Esophagus squamous epithelium (tissue), 5 donors: ENCODE measurements around the gene DOCK3. TPM values are rescaled to one million over a fixed set of nuclear protein-coding genes. Genes with fewer than 3 reads are reported as not detected.
A peak's percentile ranks its signal among the peaks of the same experiment; 100 is the strongest.

Source experiments
- DNase-seq: peaks from one replicate; lab custom pipeline; 2025; lab: John Stamatoyannopoulos, UW
- H3K27ac ChIP-seq, 4 donors: fragments of 200-600 bp; sonication (generic); one replicate each; pipeline ENCODE4 v1.5.1; 2016 to 2019; ENCODE audit warnings: mild to moderate bottlenecking in 1 of 4
- H3K27me3 ChIP-seq, 4 donors: fragments of 200-600 bp; sonication (generic); 1 replicate in 3 of 4; 2 replicates in 1 of 4; pipeline versions ENCODE4 v1.5.1 to v1.6.0; 2017 to 2021; ENCODE audit warnings: antibody characterized with exemption in 1 of 4
- H3K36me3 ChIP-seq, 3 donors: fragments of 200-600 bp; sonication (generic); one replicate each; pipeline ENCODE4 v1.5.1; 2016 to 2019
- H3K4me1 ChIP-seq, 3 donors: fragments of 200-600 bp; sonication (generic); one replicate each; pipeline ENCODE4 v1.5.1; 2017 to 2019
- H3K4me3 ChIP-seq, 4 donors: fragments of 200-600 bp; sonication (generic); 1 replicate in 3 of 4; 2 replicates in 1 of 4; pipeline ENCODE4 v1.5.1; 2016 to 2019; ENCODE audit warnings: mild to moderate bottlenecking in 2 of 4, moderate library complexity in 1 of 4
- H3K9me3 ChIP-seq, 3 donors: fragments of 200-600 bp; sonication (generic); one replicate each; pipeline ENCODE4 v1.5.1; 2016 to 2019
- POLR2A ChIP-seq, 4 donors: fragments of 450-650 bp; IDR thresholded peaks; one replicate each; pipeline ENCODE4 v1.6.1; 2017; ENCODE audit warnings: antibody characterized with exemption in 4 of 4, mild to moderate bottlenecking in 4 of 4, moderate library complexity in 3 of 4
- WGBS, 2 donors: methylation state at CpG; one replicate each; pipeline ENCODE4 v1.1.5; 2018; 5-methylcytosine and 5-hydroxymethylcytosine counted together
- intact Hi-C: fragments of 100-400 bp; cut with DNase I; formaldehyde crosslinking; loops from one replicate; pipeline ENCODE4 v1.15.0; 2022
- total RNA-seq, 4 donors: library from RNA; depleted of rRNA; stranded (reverse); fragments of >200 nt; gene quantifications; one replicate each; pipeline ENCODE4 v1.1.0, GENCODE V29; 2016
- TF ChIP-seq, protein P1 (sequence below), 6 experiments: fragments of 450-650 bp in 4 of 6; fragments of 200-600 bp in 2 of 6; sonication (generic) in 2 of 6; IDR thresholded peaks; one replicate each; pipeline ENCODE4 v1.5.1; 2016 to 2019; ENCODE audit warnings: antibody characterized with exemption in 6 of 6, mild to moderate bottlenecking in 4 of 6, moderate library complexity in 4 of 6
- donor health status: DM: yes; HTN: yes; CAD: no.

The DOCK3 gene
- total RNA-seq, 4 donors from 2014 or later, result 0.92 to 1.7 (median 1.4) TPM

DNA sequence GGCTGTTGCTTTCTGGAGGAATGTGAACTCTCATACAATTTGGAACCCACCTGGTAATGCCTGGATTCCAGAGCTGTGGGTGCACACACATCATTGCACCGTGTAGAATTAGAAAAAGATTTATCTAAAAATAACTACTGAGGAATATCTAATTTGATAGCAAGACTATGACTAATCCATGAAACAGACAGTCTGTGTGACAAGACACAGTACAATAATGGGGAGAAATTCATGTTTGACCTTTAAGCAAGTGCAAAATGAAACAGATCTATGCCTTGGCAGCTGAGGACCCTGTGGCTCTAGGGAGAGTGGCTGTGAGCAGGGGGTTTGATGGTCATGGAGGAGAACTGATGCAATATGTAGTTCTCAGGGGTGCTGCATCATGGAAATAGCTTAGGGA lies 7.9 kb upstream of the DOCK3 start:
- Histone ChIP-seq H3K9me3 (no peaks in the 10 kb centered on the region), H3K27me3 (peaks cover 0 to 7% (median 0%) of the 10 kb centered on the region in 4 donors), H3K36me3 (no peaks in the 10 kb centered on the region), H3K4me1 (no peaks in the 10 kb centered on the region), H3K4me3 (no peak overlapping the region), H3K27ac (no peak overlapping the region)
- DNase-seq, result no peak
- TF ChIP-seq, protein P1, sequence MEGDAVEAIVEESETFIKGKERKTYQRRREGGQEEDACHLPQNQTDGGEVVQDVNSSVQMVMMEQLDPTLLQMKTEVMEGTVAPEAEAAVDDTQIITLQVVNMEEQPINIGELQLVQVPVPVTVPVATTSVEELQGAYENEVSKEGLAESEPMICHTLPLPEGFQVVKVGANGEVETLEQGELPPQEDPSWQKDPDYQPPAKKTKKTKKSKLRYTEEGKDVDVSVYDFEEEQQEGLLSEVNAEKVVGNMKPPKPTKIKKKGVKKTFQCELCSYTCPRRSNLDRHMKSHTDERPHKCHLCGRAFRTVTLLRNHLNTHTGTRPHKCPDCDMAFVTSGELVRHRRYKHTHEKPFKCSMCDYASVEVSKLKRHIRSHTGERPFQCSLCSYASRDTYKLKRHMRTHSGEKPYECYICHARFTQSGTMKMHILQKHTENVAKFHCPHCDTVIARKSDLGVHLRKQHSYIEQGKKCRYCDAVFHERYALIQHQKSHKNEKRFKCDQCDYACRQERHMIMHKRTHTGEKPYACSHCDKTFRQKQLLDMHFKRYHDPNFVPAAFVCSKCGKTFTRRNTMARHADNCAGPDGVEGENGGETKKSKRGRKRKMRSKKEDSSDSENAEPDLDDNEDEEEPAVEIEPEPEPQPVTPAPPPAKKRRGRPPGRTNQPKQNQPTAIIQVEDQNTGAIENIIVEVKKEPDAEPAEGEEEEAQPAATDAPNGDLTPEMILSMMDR (IDR thresholded peaks at IDR 0.05), result no peak
- TF ChIP-seq POLR2A (IDR thresholded peaks at IDR 0.05), result no peak
- WGBS, 2 donors, result 8 to 15% methylated on average over 1 of the region's 1 CpG
- intact Hi-C loops, result no loop called here

DNA sequence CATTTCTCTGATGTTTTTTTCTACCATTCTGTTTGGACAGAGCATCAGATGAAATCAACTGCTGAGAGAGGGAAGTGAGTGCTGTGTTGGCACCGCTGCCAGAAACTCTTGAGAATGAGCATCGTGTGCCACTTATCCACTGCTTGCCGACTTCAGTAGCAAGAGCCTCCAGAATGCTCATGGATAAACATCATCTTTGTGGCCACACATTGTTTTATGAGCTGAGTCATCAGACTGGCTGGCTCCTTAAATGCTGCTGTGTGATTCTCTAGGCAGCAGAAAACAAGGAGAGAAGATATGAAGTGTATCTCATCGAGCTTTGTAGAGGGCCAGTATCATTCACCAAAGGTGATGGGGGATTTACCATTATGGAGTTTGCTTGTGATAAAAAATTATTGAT lies 3.4 kb upstream of the DOCK3 start:
- 52 to 79% methylated on average over 4 of the region's 4 CpGs for WGBS, 2 donors
- no peaks in the 10 kb centered on the region for H3K36me3 ChIP-seq
- H3K4me3 ChIP-seq, result no peak overlapping the region
- H3K9me3 ChIP-seq, result no peaks in the 10 kb centered on the region
- DNase-seq, result no peak
- intact Hi-C loops, result no loop called here
- peaks cover 4 to 14% (median 9%) of the 10 kb centered on the region in 3 donors for H3K4me1 ChIP-seq
- H3K27ac ChIP-seq, result no peak overlapping the region
- no peak for TF ChIP-seq POLR2A (IDR thresholded peaks at IDR 0.05)
- TF ChIP-seq, protein P1 (IDR thresholded peaks at IDR 0.05), result no peak
- peaks cover 3 to 48% (median 4%) of the 10 kb centered on the region in 4 donors for H3K27me3 ChIP-seq

DNA sequence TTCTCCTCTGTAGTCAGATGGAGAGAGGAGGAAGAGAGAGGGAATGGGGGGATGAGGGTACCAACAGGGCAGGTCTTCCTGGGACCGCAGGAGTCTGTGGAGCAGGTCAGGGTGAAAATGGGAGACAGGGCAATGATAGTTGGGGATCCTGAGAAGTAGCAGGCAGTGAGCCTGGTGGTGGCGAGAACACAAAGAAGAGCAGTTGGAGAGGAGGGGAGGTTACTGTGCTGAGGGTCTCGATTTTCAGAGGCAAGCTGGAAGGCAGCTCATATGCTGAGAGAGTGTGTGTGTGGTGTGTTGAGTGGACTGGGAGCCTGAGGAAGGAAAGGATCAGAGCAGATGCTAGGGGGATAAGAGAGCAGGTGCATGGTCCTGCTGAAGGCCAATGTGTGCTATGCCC lies 2.1 kb upstream of the DOCK3 start:
- H3K27ac ChIP-seq, result no peak overlapping the region
- peaks cover 6 to 61% (median 8%) of the 10 kb centered on the region in 4 donors for H3K27me3 ChIP-seq
- DNase-seq, result no peak
- no peaks in the 10 kb centered on the region for H3K36me3 ChIP-seq
- H3K4me1 ChIP-seq, result peaks cover 4 to 14% (median 9%) of the 10 kb centered on the region in 3 donors
- no peak for TF ChIP-seq POLR2A (IDR thresholded peaks at IDR 0.05)
- TF ChIP-seq, protein P1 (IDR thresholded peaks at IDR 0.05), result no peak
- no peak overlapping the region for H3K4me3 ChIP-seq
- WGBS, 2 donors, result 77 to 80% methylated on average over 3 of the region's 3 CpGs
- intact Hi-C loops, result no loop called here
- H3K9me3 ChIP-seq, result no peaks in the 10 kb centered on the region

DNA sequence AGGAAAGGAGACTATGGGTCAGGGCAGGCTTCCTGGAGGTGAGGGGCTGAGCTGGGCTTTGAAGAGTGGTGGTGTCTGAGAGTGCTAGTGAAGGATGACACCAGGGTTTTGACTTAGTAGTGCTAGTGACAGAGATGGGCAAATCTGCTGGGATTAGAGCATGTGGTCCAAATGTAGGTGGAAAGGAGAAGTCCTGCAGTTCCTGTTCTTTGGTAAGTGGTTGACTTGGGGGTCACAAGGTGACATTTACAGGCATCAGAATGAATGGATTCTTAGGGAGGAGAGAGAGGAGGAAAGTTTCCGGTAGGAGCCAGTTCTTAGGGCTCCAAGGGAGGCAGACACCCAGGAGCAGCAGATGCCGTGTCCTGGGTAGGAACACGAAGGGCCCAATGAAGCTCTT lies 796 bp upstream of the DOCK3 start:
- Histone ChIP-seq H3K27ac (no peak overlapping the region), H3K4me1 (peaks cover 4 to 14% (median 9%) of the 10 kb centered on the region in 3 donors), H3K4me3 (no peak overlapping the region), H3K9me3 (no peaks in the 10 kb centered on the region), H3K36me3 (no peaks in the 10 kb centered on the region), H3K27me3 (peaks cover 6 to 74% (median 8%) of the 10 kb centered on the region in 4 donors)
- DNase-seq, result no peak
- TF ChIP-seq, protein P1 (IDR thresholded peaks at IDR 0.05), result no peak
- no peak for TF ChIP-seq POLR2A (IDR thresholded peaks at IDR 0.05)
- intact Hi-C loops, result no loop called here
- WGBS, 2 donors, result 46 to 63% methylated on average over 2 to 3 of the region's 3 CpGs

DNA sequence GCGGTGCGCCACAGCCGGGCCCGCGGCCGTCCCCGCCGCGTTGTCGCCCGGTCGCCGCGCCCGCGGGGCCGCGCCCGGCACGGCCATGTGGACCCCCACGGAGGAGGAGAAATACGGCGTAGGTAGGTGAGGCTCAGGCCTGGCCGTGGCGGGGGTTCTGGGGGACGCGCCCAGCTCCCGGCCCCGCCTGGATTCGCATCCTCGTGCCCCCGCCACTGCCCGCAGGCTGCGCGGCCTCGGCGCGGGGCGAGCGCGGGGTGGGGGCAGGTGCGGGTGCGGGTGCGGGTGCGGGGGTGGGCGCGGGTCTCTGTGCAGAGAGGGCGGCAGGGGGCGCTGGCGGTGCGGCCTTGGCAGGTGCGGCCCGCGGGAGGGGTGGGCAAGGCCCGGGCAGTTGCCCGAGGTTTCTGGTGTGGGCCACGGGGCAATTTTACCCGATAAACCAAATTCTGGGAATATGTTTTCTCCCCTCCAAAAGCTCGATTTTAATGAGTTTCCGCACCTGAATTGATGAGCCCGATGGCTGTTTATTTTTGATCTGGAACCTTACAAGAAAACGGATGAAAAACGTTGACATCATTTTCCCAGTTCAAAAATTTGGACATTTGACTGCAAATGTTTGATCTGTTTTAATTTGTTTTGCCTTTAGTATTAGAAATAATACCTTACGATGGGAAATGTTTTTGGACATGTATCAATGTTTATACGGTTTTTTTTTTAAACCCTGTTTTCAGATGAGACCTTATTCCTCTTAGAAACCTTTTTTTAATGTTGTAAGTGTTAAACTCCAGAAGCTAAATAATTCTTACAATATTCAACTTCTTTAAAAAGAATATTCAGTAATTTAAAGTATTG lies 678 bp downstream of the DOCK3 start:
- intact Hi-C loops, result no loop called here
- no peak for DNase-seq
- Histone ChIP-seq H3K4me1 (peaks cover 4 to 14% (median 9%) of the 10 kb centered on the region in 3 donors), H3K27ac (peak overlapping the region in 2 of 4 donors; percentile 30 to 63), H3K9me3 (no peaks in the 10 kb centered on the region), H3K36me3 (no peaks in the 10 kb centered on the region), H3K4me3 (peak overlapping the region; percentile 32 to 73 (median 50)), H3K27me3 (peaks cover 6 to 87% (median 8%) of the 10 kb centered on the region in 4 donors)
- WGBS, 2 donors, result 10 to 19% methylated on average over 6 to 13 of the region's 65 CpGs
- TF ChIP-seq, protein P1 (IDR thresholded peaks at IDR 0.05), result peak in 2 of 6 experiments; percentile 16 to 30
- no peak for TF ChIP-seq POLR2A (IDR thresholded peaks at IDR 0.05)
